Activated CD4-positive, alpha-beta T cell treated with anti-CD3 and anti-CD28 coated beads, Interleukin-2, amount 10 ng/mL, durations not matched to agents 24 days and 14 days (primary cell): Measurements from ENCODE around the gene POF1B. TPM values are rescaled to one million over a fixed set of nuclear protein-coding genes. Genes with fewer than 3 reads are reported as not detected.
"Not testable (repeated sequence)": the region's sequence is repeated elsewhere in the genome, so short reads cannot be mapped to it uniquely, and the experiment has no call there.

Experiments
- DNase-seq: peaks from one replicate; pipeline ENCODE4 v3.0.0; 2022
- H3K27ac Mint-ChIP-seq: one replicate; pipeline ENCODE4 v1.8.0; 2022; ENCODE audit warnings: mild to moderate bottlenecking, mixed read lengths
- H3K27me3 Mint-ChIP-seq: one replicate; pipeline ENCODE4 v1.8.0; 2022; ENCODE audit warnings: mixed read lengths
- H3K36me3 Mint-ChIP-seq: one replicate; pipeline ENCODE4 v1.8.0; 2022; ENCODE audit warnings: low read depth, mild to moderate bottlenecking, mixed read lengths
- H3K4me1 Mint-ChIP-seq: one replicate; pipeline ENCODE4 v1.8.0; 2021; ENCODE audit warnings: mixed read lengths
- H3K4me3 Mint-ChIP-seq: one replicate; pipeline ENCODE4 v1.8.0; 2022; ENCODE audit warnings: mild to moderate bottlenecking, moderate library complexity, mixed read lengths
- H3K9me3 Mint-ChIP-seq: one replicate; pipeline ENCODE4 v1.8.0; 2021; ENCODE audit warnings: mixed read lengths
- intact Hi-C: fragments of 100-400 bp; cut with micrococcal nuclease; formaldehyde crosslinking; loops from one replicate; pipeline ENCODE4 v1.15.1; 2023
- total RNA-seq: library from RNA; stranded (reverse); gene quantifications from 2 replicates; pipeline ENCODE4 v1.2.3, GENCODE V29; 2022

Gene POF1B
- total RNA-seq, 1 donor from 2014 or later, result not detected

GRCh38 chrX:85309717-85310116 lies 69.7 kb downstream of the POF1B start:
- Mint-ChIP-seq H3K36me3 (no peaks in the 10 kb centered on the region), H3K4me1 (no peaks in the 10 kb centered on the region), H3K9me3 (no peaks in the 10 kb centered on the region), H3K27ac (no peak overlapping the region), H3K4me3 (no peak overlapping the region), H3K27me3 (no peaks in the 10 kb centered on the region)
- intact Hi-C loops, result no loop called here
- DNase-seq, result no peak

GRCh38 chrX:85303544-85303943 lies 75.9 kb downstream of the POF1B start:
- H3K4me3 Mint-ChIP-seq, result no peak overlapping the region
- H3K36me3 Mint-ChIP-seq, result no peaks in the 10 kb centered on the region
- H3K4me1 Mint-ChIP-seq, result no peaks in the 10 kb centered on the region
- no peaks in the 10 kb centered on the region for H3K9me3 Mint-ChIP-seq
- intact Hi-C loops, result no loop called here
- H3K27ac Mint-ChIP-seq, result no peak overlapping the region
- H3K27me3 Mint-ChIP-seq, result no peaks in the 10 kb centered on the region
- no peak for DNase-seq

GRCh38 chrX:85288992-85289723 lies 90.3 kb downstream of the POF1B start:
- H3K4me3 Mint-ChIP-seq, result no peak overlapping the region
- H3K36me3 Mint-ChIP-seq, result no peaks in the 10 kb centered on the region
- intact Hi-C loops, result no loop called here
- H3K4me1 Mint-ChIP-seq, result no peaks in the 10 kb centered on the region
- no peaks in the 10 kb centered on the region for H3K27me3 Mint-ChIP-seq
- DNase-seq, result no peak
- no peaks in the 10 kb centered on the region for H3K9me3 Mint-ChIP-seq
- no peak overlapping the region for H3K27ac Mint-ChIP-seq

- H3K9me3 Mint-ChIP-seq, H3K36me3 Mint-ChIP-seq, H3K27me3 Mint-ChIP-seq, DNase-seq, H3K4me1 Mint-ChIP-seq, H3K27ac Mint-ChIP-seq, H3K4me3 Mint-ChIP-seq, intact Hi-C loops: not testable (repeated sequence)
Observed at GRCh38 chrX:85285286-85285685, 94.2 kb downstream of the POF1B start.

- Mint-ChIP-seq H3K9me3 (no peaks in the 10 kb centered on the region), H3K27me3 (peaks cover 24% of the 10 kb centered on the region), H3K4me3 (peak overlapping the region; percentile 84), H3K4me1 (peaks cover 11% of the 10 kb centered on the region), H3K36me3 (no peaks in the 10 kb centered on the region), H3K27ac (peak overlapping the region; percentile 48)
- intact Hi-C loops, result no loop called here
- peak; percentile 53 for DNase-seq
Observed at GRCh38 chrX:85244450-85245211, 134.8 kb downstream of the POF1B start.

GRCh38 chrX:85243761-85244449 lies 135.6 kb downstream of the POF1B start, which contains the start of the genes SATL1 and ZNF711:
Gene SATL1, minus strand, starts transcription at chrX:85243779. Its CDS starts 134,811 bp downstream, at chrX:85108968.
Gene ZNF711, plus strand, starts transcription at chrX:85243991. Its CDS starts 3,582 bp downstream, at chrX:85247573.
- Mint-ChIP-seq H3K4me3 (peak within 1 kb of the TSS; percentile 84), H3K27ac (peak within 1 kb of the TSS; percentile 48), H3K4me1 (peaks cover 11% of the 10 kb centered on the region), H3K36me3 (no peaks in the 10 kb centered on the region), H3K27me3 (peaks cover 24% of the 10 kb centered on the region), H3K9me3 (no peaks in the 10 kb centered on the region)
- peak; percentile 60 for DNase-seq
- intact Hi-C loops, result no loop called here

- Mint-ChIP-seq H3K27me3 (peaks cover 24% of the 10 kb centered on the region), H3K27ac (no peak overlapping the region), H3K4me1 (peaks cover 11% of the 10 kb centered on the region), H3K4me3 (peak overlapping the region; percentile 84), H3K9me3 (no peaks in the 10 kb centered on the region), H3K36me3 (no peaks in the 10 kb centered on the region)
- intact Hi-C loops, result no loop called here
- no peak for DNase-seq
Observed at GRCh38 chrX:85243155-85243554, 136.3 kb downstream of the POF1B start.

Other genes starting within 250 kb of the POF1B start
- not detected in 2 replicates for gene SATL1, start 135.9 kb downstream of the POF1B start, total RNA-seq
- 0.12 TPM in 2 replicates for gene ZNF711, start 135.7 kb downstream of the POF1B start, total RNA-seq